GM19099 (cell line): ENCODE measurements around the gene CHAT.

Source experiments
- POLR2A ChIP-seq: IDR thresholded peaks from 3 replicates; pipeline ENCODE4 v1.6.1; 2011; ENCODE audit warnings: low read depth; ENCODE audit not compliant: insufficient read length; ENCODE audit errors: extremely low read depth

Gene CHAT

DNA sequence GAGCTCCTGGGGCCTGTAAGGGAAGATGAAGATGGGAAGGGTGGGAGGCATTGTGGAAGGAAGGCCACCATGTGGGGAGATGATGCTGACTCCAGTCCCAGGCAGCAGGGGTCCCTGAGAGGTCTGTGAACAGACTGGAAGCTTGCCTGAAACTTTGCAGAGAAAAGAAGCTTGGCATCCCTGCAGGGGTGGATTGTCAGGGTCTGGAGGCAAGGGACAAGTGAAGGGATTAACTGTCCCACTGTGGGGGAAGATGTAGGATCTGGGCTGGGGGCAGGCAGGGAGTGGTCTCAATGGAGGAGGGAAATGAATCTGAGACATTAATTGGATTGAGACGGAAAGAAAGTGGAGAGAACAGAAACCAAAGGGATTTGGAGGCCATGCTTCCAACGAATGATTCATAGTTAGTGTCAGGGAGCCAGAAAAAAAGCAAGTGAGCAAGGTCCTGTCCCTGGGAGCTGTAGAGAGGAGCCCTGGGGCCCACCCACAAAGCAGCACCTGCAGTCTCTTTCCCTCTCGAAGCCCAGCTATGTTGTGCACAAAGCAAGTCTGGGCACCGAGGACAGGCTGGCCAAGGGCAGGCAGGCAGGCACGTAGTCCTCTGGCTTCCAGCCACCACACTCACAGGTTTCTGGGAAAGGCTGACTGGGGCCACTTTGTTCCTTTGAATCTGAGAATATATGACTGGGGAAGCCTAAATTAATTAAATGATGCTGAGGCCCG, 8.5 kb upstream of the CHAT start:
- no peak for TF ChIP-seq POLR2A

DNA sequence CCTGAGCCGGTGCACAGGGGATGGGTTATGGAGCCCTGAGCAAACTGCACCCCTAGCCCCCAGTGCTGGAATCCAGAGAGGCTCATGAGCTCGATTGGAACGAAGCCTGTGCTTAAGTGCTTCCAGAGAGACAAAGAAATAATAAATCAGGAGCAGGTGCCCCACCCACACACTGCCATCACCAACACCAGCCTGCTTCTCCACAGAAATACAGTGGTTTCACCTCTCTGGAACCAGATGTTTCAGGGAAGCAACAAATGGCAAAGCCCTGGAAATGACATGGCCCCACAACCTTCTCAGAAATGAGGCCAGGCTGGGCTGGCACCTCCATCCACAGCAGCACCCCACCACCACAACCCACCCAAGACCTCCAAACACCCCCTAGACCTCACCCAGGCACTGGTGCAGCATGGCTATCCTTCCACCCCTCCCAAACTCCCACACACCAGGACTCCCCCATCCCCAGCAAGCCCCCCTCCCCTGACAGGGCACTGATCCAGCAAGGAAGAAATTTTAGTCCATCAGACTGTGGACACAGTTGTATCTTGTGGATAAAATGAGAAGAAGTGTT, 7.8 kb upstream of the CHAT start:
- TF ChIP-seq POLR2A: no peak

DNA sequence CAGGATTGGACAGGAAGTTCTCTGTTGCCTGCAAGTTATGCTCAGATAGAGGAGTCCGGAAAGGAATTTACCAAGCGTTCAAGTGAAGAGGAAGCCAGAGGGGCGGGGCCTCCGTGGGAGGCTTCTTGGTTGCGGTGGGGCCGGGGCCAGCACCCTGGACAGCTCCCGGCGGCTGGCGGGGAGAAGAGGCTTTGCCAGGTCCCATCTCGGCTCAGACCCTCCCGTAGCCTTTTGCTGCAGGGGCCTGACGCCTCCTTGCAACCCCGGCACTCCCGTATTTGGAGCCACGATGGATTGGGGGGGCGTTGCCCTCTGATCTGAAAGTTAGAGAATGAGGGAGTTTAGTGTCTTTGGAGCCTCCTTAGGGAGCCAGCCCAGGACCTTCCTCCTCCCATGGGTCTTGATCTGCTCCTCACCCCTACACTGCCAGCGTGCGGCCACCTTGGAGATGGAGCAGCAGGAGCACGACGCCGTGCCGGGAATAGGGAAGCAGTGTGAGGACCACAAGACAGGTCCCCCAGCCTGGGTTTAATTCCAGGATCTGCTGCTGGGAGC, 6.8 kb upstream of the CHAT start:
- no peak for TF ChIP-seq POLR2A

DNA sequence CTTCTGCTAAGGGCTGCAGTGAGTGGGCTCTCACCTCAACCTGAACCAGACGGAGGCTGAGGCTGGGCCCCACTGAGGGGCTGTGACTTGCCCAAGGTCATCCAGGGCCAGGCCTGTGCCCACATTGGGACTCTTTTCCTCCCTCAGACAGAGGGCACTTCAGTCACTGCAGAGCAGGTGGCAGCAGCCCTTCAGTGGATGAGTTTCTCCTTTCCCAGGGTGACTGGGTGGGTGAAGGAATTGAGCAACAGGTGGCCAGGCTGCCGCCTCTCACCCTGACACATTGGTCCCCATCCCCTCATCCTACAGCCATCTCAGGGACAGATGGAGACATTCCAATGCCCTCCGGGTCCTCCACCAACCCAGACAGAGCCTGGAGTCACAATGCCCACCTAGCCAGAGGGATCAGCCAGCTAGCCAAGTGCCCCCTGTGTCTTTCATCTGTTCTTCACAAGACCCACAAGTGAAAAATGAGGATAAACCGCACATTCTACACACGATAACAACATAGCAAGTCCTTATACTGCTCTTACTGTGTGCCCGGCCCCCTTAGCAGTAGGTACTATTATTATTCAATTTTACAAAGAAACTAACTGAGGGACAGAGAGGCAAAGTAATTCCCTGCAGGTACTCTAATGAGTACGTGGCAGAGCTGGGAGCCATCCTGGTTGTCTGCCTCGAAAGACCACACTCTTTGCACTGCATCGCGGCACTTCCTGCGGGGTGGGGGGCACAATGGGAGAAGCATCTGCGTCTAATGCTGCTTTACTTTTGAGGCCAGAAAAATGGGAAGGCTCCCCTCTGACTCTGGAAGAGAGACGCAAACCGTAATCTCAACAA, 5.5 kb upstream of the CHAT start:
- no peak for TF ChIP-seq POLR2A

DNA sequence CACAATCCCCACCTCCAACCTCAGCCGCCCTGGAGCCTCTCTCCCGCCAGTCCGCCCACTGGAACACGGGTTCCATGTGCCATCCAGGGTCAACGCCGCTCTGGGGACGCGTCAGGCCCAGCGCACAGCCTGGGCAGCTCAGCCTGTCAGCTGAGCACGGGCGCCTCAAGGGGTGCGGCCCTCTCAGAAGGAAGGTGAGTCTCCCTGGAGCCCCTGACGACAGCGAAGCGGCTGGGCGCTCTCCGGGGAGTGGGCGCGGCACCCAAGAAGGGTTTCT, 4.9 kb upstream of the CHAT start:
- no peak for TF ChIP-seq POLR2A

DNA sequence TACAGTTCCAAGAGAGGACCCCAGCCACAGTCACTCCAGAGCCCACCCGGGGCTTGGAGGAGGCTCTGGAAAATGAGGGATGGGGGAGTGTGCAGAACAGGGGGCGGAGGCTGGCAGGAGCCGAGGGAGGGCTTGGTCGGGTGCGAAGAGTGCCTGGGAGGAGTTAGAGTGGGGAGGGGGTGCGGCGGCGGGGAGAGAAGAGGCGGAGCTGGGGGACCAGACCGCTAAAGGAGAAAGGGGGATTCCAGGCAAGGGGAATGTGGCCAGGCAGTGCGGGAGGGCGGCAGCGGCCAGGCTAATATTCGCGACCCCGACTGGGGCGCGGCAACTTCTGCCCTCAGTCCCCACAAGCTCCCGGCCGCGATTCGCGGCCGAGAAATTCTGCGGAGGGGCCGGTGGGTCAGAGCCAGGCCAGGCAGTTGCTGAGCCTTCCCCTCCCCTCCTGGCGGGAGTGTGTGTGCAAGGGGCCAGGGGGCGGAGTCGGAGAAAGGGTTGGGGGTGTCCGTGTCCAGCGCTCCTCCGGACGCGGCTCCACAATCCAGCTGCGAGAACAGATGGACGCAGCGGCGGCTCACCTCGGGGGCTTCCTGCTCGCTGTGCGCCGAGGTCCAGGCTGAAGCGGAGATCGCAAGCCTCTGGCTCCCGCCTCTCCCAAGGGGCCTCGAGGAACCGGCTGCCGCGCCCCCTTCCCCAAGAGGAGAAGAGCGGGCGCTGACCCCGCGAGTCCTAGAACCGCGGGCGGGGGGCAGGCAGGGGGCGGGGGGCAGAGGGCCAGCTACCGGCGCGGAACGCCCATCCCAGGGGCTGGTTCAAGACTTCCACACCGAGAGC, 4.3 kb upstream of the CHAT start:
- TF ChIP-seq POLR2A: no peak

DNA sequence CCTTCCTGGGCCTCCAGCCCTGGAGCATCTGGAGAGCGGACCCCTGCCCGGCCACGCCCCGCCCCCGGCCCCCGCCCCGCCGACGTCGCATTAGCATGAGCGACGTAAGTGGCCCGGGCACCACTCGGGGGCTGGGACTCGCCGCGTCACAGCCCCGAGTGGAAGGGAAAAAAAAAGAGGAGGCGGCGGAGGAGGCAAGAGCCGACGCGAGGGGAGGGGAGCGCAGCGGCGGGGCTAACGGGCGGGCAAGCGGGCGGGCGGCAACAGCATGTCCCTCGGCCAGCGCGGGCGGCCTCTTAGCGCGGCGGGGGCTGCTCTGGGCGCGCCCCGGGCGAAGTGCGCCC, 3.8 kb upstream of the CHAT start, which contains the start of gene SLC18A3:
Gene SLC18A3 (plus strand): TSS at position 197 of the 344 bp plus-strand sequence. CDS start 431 bp downstream, outside the sequence.
- no peak for TF ChIP-seq POLR2A

DNA sequence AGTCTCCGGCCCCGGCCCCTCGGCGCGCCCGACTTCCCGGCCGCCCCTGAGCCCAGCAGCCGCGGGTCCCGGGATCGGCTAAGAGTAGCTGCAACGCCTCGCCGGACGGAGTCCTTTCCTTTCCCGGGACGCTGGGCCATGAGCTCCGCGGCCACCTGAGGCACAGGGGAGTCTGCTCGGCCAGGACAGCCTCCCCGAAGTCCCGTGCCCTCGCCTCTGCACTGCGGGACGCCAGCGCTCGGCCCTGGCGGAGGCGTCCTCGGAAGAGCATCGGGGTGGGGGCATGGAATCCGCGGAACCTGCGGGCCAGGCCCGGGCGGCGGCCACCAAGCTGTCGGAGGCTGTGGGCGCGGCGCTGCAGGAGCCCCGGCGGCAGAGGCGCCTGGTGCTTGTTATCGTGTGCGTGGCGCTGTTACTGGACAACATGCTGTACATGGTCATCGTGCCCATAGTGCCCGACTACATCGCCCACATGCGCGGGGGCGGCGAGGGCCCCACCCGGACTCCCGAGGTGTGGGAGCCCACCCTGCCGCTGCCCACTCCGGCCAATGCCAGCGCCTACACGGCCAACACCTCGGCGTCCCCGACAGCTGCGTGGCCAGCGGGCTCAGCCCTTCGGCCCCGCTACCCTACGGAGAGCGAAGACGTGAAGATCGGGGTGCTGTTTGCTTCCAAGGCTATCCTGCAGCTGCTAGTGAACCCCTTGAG, 3.2 kb upstream of the CHAT start:
- no peak for TF ChIP-seq POLR2A

DNA sequence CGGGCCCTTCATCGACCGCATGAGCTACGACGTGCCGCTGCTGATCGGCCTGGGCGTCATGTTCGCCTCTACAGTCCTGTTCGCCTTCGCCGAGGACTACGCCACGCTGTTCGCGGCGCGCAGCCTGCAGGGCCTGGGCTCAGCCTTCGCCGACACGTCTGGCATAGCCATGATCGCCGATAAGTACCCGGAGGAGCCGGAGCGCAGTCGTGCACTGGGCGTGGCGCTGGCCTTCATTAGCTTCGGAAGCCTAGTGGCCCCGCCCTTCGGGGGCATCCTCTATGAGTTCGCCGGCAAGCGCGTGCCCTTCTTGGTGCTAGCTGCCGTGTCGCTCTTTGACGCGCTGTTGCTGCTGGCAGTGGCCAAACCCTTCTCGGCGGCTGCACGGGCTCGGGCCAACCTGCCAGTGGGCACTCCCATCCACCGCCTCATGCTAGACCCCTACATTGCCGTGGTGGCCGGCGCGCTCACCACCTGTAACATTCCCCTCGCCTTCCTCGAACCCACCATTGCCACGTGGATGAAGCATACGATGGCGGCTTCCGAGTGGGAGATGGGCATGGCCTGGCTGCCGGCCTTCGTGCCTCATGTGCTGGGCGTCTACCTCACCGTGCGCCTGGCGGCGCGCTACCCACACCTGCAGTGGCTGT, 2.5 kb upstream of the CHAT start:
- TF ChIP-seq POLR2A: no peak

DNA sequence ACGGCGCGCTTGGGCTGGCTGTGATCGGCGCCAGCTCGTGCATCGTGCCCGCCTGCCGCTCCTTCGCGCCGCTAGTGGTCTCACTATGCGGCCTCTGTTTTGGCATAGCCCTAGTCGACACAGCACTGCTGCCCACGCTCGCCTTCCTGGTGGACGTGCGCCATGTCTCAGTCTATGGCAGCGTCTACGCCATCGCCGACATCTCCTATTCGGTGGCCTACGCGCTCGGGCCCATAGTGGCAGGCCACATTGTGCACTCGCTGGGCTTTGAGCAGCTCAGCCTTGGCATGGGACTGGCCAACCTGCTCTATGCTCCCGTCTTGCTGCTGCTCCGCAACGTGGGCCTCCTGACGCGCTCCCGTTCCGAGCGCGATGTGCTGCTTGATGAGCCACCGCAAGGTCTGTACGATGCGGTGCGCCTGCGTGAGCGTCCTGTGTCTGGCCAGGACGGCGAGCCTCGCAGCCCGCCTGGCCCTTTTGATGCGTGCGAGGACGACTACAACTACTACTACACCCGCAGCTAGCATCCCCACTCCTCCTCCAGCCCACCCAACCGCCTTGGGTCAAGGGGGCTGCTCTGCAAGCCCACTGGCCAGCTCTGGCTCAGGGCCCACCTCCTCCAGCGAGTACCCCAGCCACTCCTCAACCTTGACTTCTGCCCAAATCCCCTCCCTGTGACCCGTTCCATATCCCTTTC, 1.9 kb upstream of the CHAT start:
- no peak for TF ChIP-seq POLR2A

DNA sequence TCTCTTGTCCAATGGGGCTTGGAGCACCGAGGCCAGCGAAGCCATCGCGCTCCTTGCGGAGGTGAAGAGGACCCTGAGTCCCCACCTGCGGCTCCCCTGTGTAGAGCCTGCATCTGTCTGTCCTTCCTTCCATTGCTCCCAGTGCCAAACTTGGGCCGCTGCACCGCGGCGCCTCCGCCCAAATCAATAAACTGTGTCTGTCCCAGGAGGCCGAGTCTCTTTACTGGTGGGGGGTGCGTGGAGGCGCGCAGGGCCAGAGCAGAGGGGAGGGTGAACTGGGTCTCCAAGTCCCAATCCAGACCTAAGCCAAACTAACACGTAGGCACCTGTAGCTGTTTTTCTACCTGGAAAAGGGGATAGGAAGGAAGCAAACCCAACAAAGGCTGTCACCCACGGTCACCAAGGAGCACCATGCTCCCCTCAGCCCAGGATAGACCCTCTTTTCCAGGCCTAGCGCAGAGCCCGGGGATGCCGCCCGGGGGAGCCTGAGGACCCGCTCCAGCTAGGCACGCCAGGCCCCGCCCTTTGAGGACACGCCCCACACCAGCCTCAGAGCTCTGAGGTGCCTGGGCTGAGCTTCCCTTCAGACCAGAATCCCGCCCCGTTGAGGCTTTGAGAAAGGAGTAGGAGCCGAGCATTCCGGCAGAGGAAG, 1.2 kb upstream of the CHAT start:
- TF ChIP-seq POLR2A: no peak

DNA sequence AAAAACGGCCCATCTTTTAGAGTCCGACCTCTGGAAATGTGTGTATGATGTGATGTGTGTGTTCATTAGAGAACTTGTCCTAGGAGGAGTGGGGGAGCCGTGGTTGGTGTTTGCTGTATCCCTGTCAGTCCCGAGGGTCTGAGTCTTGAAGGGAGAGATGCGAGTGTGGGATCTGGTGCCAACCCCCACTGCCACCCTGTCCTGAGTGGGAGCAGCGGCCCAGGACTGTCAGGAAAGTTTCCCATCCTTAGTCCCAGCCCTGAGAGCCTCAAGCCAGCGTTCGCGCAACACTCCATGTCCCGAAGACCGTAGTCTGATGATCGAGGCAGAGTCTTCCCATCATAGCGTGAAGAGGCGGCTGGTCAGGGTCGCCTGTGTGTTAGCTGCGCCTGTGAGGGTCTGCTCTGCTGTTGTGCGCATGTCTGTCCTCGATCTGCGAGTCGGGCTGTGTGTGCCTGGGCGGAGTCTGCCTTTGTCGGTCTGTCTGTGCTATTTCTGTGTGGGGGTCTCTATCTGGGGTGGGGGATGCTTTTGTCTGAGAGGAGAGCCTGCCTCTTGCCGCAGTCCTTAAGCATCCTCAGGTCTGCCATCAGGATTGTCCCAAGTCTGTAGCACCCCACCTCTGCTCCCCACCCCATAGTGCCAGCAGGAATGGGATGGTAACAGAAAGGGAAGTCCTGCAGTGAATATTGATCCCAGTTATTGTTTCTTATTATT, 514 bp upstream of the CHAT start:
- no peak for TF ChIP-seq POLR2A
